SK-N-SH (cell line): ENCODE data around the gene RPL29. TPM values are rescaled to one million over a fixed set of nuclear protein-coding genes. Genes with fewer than 3 reads are reported as not detected.

Source experiments
- CTCF ChIA-PET: fragments of 300-600, 350-600 bp; formaldehyde crosslinking; extraction: SDS; loops from one replicate; lab custom pipeline; 2021; lab: Yijun Ruan, JAX
- POLR2A ChIA-PET: fragments of 350-600 bp; sonication (Branson Sonifier 250); formaldehyde crosslinking; extraction: SDS; loops from one replicate; lab custom pipeline; 2020; ENCODE audit warnings: antibody characterized with exemption, inconsistent platforms; lab: Yijun Ruan, JAX
- DNase-seq: peaks from one replicate; pipeline ENCODE4 v3.0.0; 2012
- H2AFZ ChIP-seq: fragments of 200-600 bp; sonication (generic); 2 replicates; pipeline ENCODE4 v1.8.1; 2016; ENCODE audit warnings: antibody characterized with exemption, mild to moderate bottlenecking, low read depth
- H3F3A ChIP-seq: fragments of 200-600 bp; sonication (generic); replicated peaks from 2 replicates; pipeline ENCODE3; 2016; ENCODE audit warnings: antibody characterized with exemption, mild to moderate bottlenecking; ENCODE audit not compliant: insufficient read depth
- H3K27ac ChIP-seq, 2 experiments: fragments of 200-500 bp in 1 of 2; fragments of 200-600 bp in 1 of 2; sonication (Bioruptor generic) in 1 of 2; sonication (generic), shearing (Covaris generic) in 1 of 2; 2 replicates each; pipeline versions ENCODE4 v1.5.1 to v1.6.1; 2014 to 2016; ENCODE audit warnings: low read depth in 2 of 2, inconsistent platforms in 1 of 2, low read length in 1 of 2, mild to moderate bottlenecking in 1 of 2, mixed read lengths in 1 of 2
- H3K27me3 ChIP-seq: fragments of 200-600 bp; sonication (generic), shearing (Covaris generic); 2 replicates; pipeline ENCODE4 v1.6.1; 2016; ENCODE audit warnings: mixed run types; ENCODE audit not compliant: insufficient read depth
- H3K36me3 ChIP-seq, 2 experiments: fragments of 200-500 bp in 1 of 2; fragments of 200-600 bp in 1 of 2; sonication (Bioruptor generic) in 1 of 2; sonication (generic) in 1 of 2; replicated peaks in 1 of 2; 2 replicates each; pipeline versions ENCODE3 to v1.5.1; 2014 to 2016; ENCODE audit warnings: low read length in 1 of 2, mild to moderate bottlenecking in 1 of 2; ENCODE audit not compliant: insufficient read depth in 2 of 2, control insufficient read depth in 1 of 2
- H3K4me1 ChIP-seq, 2 experiments: fragments of 200-500 bp in 1 of 2; fragments of 200-600 bp in 1 of 2; sonication (Bioruptor generic) in 1 of 2; sonication (generic), shearing (Covaris generic) in 1 of 2; 2 replicates each; pipeline versions ENCODE4 v1.5.1 to v1.6.1; 2014 to 2016; ENCODE audit warnings: low read depth in 1 of 2, low read length in 1 of 2, mixed run types in 1 of 2; ENCODE audit not compliant: insufficient read depth in 2 of 2, control insufficient read depth in 1 of 2
- H3K4me2 ChIP-seq: fragments of 200-600 bp; sonication (generic), shearing (Covaris generic); 2 replicates; pipeline ENCODE4 v1.6.1; 2017; ENCODE audit warnings: mixed run types
- H3K4me3 ChIP-seq, 2 experiments: fragments of 200-500 bp in 1 of 2; fragments of 200-600 bp in 1 of 2; sonication (Bioruptor generic) in 1 of 2; sonication (generic), shearing (Covaris generic) in 1 of 2; 2 replicates each; pipeline versions ENCODE4 v1.5.1 to v1.8.1; 2014 to 2016; ENCODE audit warnings: low read depth in 2 of 2, inconsistent platforms in 1 of 2, low read length in 1 of 2, mild to moderate bottlenecking in 1 of 2, mixed read lengths in 1 of 2, moderate library complexity in 1 of 2
- H3K79me2 ChIP-seq: fragments of 200-600 bp; sonication (generic); 2 replicates; pipeline ENCODE4 v1.8.1; 2017; ENCODE audit warnings: mild to moderate bottlenecking; ENCODE audit not compliant: insufficient read depth
- H3K9ac ChIP-seq: fragments of 200-600 bp; sonication (generic); 2 replicates; pipeline ENCODE4 v1.6.1; 2017; ENCODE audit warnings: mixed run types
- H3K9me2 ChIP-seq: fragments of 200-600 bp; sonication (generic); 2 replicates; pipeline ENCODE4 v1.6.1; 2017; ENCODE audit warnings: mixed run types
- H3K9me3 ChIP-seq: fragments of 200-600 bp; sonication (generic); 2 replicates; pipeline ENCODE4 v1.6.1; 2017; ENCODE audit warnings: mixed run types, mild to moderate bottlenecking, moderate library complexity
- H4K20me1 ChIP-seq: fragments of 200-600 bp; sonication (generic); 2 replicates; pipeline ENCODE4 v1.6.1; 2017; ENCODE audit warnings: mild to moderate bottlenecking, mixed run types; ENCODE audit not compliant: insufficient read depth
- CHD2 ChIP-seq: fragments of 150-350 bp; IDR thresholded peaks from 2 replicates; pipeline ENCODE4 v1.6.1; 2018; ENCODE audit warnings: low read length; ENCODE audit not compliant: partially characterized antibody
- EZH2phosphoT487 ChIP-seq: fragments of 200-600 bp; sonication (generic); IDR thresholded peaks from 2 replicates; pipeline ENCODE4 v1.6.1; 2017; ENCODE audit warnings: low read depth, mixed run types, mild to moderate bottlenecking, antibody characterized with exemption, moderate library complexity, borderline replicate concordance
- GABPA ChIP-seq: IDR thresholded peaks from 2 replicates; pipeline ENCODE4 v1.4.0; 2012; ENCODE audit warnings: low read depth, mild to moderate bottlenecking
- NRF1 ChIP-seq: IDR thresholded peaks from 2 replicates; pipeline ENCODE4 v1.6.1; 2012; ENCODE audit warnings: low read depth, mild to moderate bottlenecking, low read length
- POLR2AphosphoS5 ChIP-seq: IDR thresholded peaks from 2 replicates; pipeline ENCODE4 v1.6.1; 2012; ENCODE audit warnings: low read depth, low read length
- SIN3A ChIP-seq: IDR thresholded peaks from 2 replicates; pipeline ENCODE4 v1.6.1; 2012; ENCODE audit warnings: low read depth, mild to moderate bottlenecking, low read length, moderate library complexity, borderline replicate concordance
- TAF1 ChIP-seq: IDR thresholded peaks from 2 replicates; pipeline ENCODE4 v1.6.1; 2012; ENCODE audit warnings: low read depth, mild to moderate bottlenecking, low read length, moderate library complexity, borderline replicate concordance
- YY1 ChIP-seq: IDR thresholded peaks from 2 replicates; pipeline ENCODE4 v1.4.0; 2012; ENCODE audit warnings: low read depth, mild to moderate bottlenecking
- WGBS: methylation state at CpG from one replicate; pipeline ENCODE4 v1.1.6; 2017; ENCODE audit warnings: low lambda C conversion rate; 5-methylcytosine and 5-hydroxymethylcytosine counted together
- polyA plus RNA-seq, 3 experiments: library from polyadenylated mRNA; depleted of rRNA; stranded (reverse); fragments of >200 nt; gene quantifications; 2 replicates each; pipeline ENCODE4 v1.2.3, GENCODE V29; 2012
- TF ChIP-seq, protein P1 (sequence below): IDR thresholded peaks from 2 replicates; pipeline ENCODE4 v1.6.1; 2012; ENCODE audit warnings: mild to moderate bottlenecking, low read depth, low read length, moderate library complexity
- TF ChIP-seq, protein P2 (sequence below): IDR thresholded peaks from 2 replicates; pipeline ENCODE4; 2012
- TF ChIP-seq, protein P3 (sequence below): fragments of 200-600 bp; sonication (generic); IDR thresholded peaks from 2 replicates; pipeline ENCODE4 v1.6.1; 2017; ENCODE audit warnings: antibody characterized with exemption, mild to moderate bottlenecking, moderate library complexity

The RPL29 gene
- polyA plus RNA-seq, 1 of the 3 experiments (the other 2 are of a cell fraction): 3,173 TPM

DNA sequence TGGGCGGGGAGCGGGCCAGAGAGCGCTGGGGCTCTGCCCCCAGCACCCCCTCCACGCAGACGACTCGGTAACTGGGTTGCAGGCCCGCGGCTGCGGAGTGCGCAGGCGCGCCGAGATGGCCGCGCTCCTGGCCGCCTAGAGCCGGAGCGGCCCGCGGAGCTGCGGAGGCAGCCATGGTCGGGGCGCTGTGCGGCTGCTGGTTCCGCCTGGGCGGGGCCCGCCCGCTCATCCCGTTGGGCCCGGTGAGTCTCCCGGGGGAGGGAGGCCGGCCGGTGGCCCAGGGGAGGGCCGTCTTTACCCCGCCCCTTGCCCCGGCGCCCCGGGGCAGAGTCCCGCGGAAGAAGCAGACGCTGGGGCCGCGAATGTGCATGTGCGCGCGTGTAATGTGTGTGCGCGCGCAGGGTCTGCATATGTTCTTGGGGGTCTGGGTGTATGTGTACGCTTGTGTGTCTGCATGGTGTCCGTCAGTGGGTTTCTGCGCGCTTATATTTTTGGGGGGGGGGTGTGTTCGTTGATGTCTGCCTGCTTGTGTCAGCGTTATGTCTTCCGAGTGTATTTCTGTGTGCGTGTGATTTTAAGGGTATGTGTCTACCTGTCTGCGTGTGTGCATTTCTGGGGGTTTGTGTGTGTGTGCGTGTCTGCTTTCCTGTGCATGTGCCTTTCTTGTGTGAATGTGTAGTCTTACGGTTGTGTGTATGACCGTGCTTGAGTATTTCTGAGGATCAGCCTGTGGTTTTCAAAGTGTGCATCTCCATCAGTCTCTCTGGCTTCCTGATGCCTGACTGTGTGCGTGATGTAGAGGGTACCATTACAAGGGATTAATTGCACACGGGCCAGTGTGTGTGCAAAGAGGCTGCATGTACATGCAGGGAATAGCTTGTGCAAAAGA, 20.5 kb downstream of the RPL29 start, which contains the start of gene ABHD14A:
TSS of gene ABHD14A (plus strand) at position 102 of the 889 bp plus-strand sequence. CDS start at position 174, 72 bp downstream.
- DNase-seq: peak; percentile 92
- WGBS: 2% methylated on average over 51 of the region's 63 CpGs
- no peaks in the 10 kb centered on the region for H3K9me3 ChIP-seq
- H3K4me1 ChIP-seq: peaks cover 7 to 31% of the 10 kb centered on the region in 2 experiments
- H3K79me2 ChIP-seq: peaks cover 14% of the 10 kb centered on the region
- H3K36me3 ChIP-seq: peaks cover 0 to 2% of the 10 kb centered on the region in 2 experiments
- TF ChIP-seq TAF1 (no peak; the same call in 1 of the 2 replicates), NRF1 (peak; percentile 66), CHD2 (peak; percentile 16), EZH2phosphoT487 (no peak), GABPA (no peak), YY1 (peak; percentile 82), SIN3A (0 out of 2 replicates have a peak, but pooled peaks have one; percentile 20), POLR2AphosphoS5 (peak; percentile 66)
- TF ChIP-seq, protein P1, sequence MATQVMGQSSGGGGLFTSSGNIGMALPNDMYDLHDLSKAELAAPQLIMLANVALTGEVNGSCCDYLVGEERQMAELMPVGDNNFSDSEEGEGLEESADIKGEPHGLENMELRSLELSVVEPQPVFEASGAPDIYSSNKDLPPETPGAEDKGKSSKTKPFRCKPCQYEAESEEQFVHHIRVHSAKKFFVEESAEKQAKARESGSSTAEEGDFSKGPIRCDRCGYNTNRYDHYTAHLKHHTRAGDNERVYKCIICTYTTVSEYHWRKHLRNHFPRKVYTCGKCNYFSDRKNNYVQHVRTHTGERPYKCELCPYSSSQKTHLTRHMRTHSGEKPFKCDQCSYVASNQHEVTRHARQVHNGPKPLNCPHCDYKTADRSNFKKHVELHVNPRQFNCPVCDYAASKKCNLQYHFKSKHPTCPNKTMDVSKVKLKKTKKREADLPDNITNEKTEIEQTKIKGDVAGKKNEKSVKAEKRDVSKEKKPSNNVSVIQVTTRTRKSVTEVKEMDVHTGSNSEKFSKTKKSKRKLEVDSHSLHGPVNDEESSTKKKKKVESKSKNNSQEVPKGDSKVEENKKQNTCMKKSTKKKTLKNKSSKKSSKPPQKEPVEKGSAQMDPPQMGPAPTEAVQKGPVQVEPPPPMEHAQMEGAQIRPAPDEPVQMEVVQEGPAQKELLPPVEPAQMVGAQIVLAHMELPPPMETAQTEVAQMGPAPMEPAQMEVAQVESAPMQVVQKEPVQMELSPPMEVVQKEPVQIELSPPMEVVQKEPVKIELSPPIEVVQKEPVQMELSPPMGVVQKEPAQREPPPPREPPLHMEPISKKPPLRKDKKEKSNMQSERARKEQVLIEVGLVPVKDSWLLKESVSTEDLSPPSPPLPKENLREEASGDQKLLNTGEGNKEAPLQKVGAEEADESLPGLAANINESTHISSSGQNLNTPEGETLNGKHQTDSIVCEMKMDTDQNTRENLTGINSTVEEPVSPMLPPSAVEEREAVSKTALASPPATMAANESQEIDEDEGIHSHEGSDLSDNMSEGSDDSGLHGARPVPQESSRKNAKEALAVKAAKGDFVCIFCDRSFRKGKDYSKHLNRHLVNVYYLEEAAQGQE: 0 out of 2 replicates have a peak, but pooled peaks have one; percentile 17
- TF ChIP-seq, protein P2, sequence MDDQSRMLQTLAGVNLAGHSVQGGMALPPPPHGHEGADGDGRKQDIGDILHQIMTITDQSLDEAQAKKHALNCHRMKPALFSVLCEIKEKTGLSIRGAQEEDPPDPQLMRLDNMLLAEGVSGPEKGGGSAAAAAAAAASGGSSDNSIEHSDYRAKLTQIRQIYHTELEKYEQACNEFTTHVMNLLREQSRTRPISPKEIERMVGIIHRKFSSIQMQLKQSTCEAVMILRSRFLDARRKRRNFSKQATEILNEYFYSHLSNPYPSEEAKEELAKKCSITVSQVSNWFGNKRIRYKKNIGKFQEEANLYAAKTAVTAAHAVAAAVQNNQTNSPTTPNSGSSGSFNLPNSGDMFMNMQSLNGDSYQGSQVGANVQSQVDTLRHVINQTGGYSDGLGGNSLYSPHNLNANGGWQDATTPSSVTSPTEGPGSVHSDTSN: 0 out of 2 replicates have a peak, but pooled peaks have one; percentile 9
- TF ChIP-seq, protein P3, sequence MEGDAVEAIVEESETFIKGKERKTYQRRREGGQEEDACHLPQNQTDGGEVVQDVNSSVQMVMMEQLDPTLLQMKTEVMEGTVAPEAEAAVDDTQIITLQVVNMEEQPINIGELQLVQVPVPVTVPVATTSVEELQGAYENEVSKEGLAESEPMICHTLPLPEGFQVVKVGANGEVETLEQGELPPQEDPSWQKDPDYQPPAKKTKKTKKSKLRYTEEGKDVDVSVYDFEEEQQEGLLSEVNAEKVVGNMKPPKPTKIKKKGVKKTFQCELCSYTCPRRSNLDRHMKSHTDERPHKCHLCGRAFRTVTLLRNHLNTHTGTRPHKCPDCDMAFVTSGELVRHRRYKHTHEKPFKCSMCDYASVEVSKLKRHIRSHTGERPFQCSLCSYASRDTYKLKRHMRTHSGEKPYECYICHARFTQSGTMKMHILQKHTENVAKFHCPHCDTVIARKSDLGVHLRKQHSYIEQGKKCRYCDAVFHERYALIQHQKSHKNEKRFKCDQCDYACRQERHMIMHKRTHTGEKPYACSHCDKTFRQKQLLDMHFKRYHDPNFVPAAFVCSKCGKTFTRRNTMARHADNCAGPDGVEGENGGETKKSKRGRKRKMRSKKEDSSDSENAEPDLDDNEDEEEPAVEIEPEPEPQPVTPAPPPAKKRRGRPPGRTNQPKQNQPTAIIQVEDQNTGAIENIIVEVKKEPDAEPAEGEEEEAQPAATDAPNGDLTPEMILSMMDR: no peak
- H3K9ac ChIP-seq: peak within 1 kb of the TSS; percentile 85
- H3F3A ChIP-seq: peaks cover 18% of the 10 kb centered on the region
- H3K27ac ChIP-seq: peak within 1 kb of the TSS; percentile 63 to 90; a peak in 3 of 4 replicates
- POLR2A ChIA-PET: interaction anchor here (0.6 to 3.0 kb wide), 4 partner anchors 8 to 20 kb away, joined by 3 to 20 read pairs (median 4); partner anchors contain the start of genes ACY1 and RPL29
- peak within 1 kb of the TSS; percentile 53 to 85 for H3K4me3 ChIP-seq
- no peaks in the 10 kb centered on the region for H3K9me2 ChIP-seq
- H3K27me3 ChIP-seq: no peaks in the 10 kb centered on the region
- no peaks in the 10 kb centered on the region for H4K20me1 ChIP-seq
- H2AFZ ChIP-seq: peak within 1 kb of the TSS; percentile 95
- CTCF ChIA-PET: interaction anchor here (0.7 to 5.1 kb wide), 15 partner anchors 8 to 245 kb away, joined by 3 to 84 read pairs (median 12); partner anchors contain the start of genes ACY1, GPR62, PARP3 and RRP9
- peak within 1 kb of the TSS; percentile 100 for H3K4me2 ChIP-seq
